WERI-Rb-1 (cell line): Measurements from ENCODE around the gene HLTF.
A peak's percentile ranks its signal among the peaks of the same experiment; 100 is the strongest.

ENCODE experiments used
- DNase-seq: peaks from one replicate; pipeline ENCODE4 v3.0.0-alpha.2; 2020
- H3K27ac ChIP-seq: fragments of 250-450 bp; sonication (Bioruptor Pico); 2 replicates; pipeline ENCODE4 v1.5.1; 2020; ENCODE audit warnings: mild to moderate bottlenecking, moderate library complexity
- H3K27me3 ChIP-seq: fragments of 250-450 bp; sonication (Bioruptor Pico); 2 replicates; pipeline ENCODE4 v1.5.1; 2021; ENCODE audit warnings: mild to moderate bottlenecking, low read depth, moderate library complexity; ENCODE audit not compliant: insufficient read depth, severe bottlenecking
- H3K36me3 ChIP-seq: fragments of 250-450 bp; sonication (Bioruptor Pico); 2 replicates; pipeline ENCODE4 v1.5.1; 2020; ENCODE audit warnings: mild to moderate bottlenecking, moderate library complexity
- H3K4me3 ChIP-seq: 2 replicates; pipeline ENCODE4 v1.5.1; 2011; ENCODE audit warnings: low read depth, mild to moderate bottlenecking, control low read depth, low read length
- H3K9me3 ChIP-seq: fragments of 250-450 bp; sonication (Bioruptor Pico); 2 replicates; pipeline ENCODE4 v1.5.1; 2021; ENCODE audit warnings: mild to moderate bottlenecking, moderate library complexity; ENCODE audit not compliant: severe bottlenecking
- CTCF ChIP-seq: IDR thresholded peaks from 2 replicates; pipeline ENCODE4 v1.5.1; 2011; ENCODE audit warnings: low read depth, mild to moderate bottlenecking, control low read depth, inconsistent platforms, low read length

HLTF gene

GRCh38 chr3:149086232-149086988 is at the start of gene HLTF:
TSS of gene HLTF (minus strand) at chr3:149086533. CDS start at chr3:149086336, 197 bp downstream.
- H3K36me3 ChIP-seq: peaks cover 8% of the 10 kb centered on the region
- peak within 1 kb of the TSS; percentile 83 for H3K27ac ChIP-seq
- peak within 1 kb of the TSS; percentile 61 for H3K4me3 ChIP-seq
- TF ChIP-seq CTCF: no peak
- peak; percentile 91 for DNase-seq
- peaks cover 5% of the 10 kb centered on the region for H3K9me3 ChIP-seq
- H3K27me3 ChIP-seq: no peaks in the 10 kb centered on the region

GRCh38 chr3:149134575-149134974 is 48.2 kb upstream of the HLTF start:
- no peak overlapping the region for H3K4me3 ChIP-seq
- no peak overlapping the region for H3K27ac ChIP-seq
- no peak for DNase-seq

GRCh38 chr3:149131589-149131988 is 45.3 kb upstream of the HLTF start:
- H3K4me3 ChIP-seq: no peak overlapping the region

More at GRCh38 chr3:149134575-149134974, 48.2 kb upstream of the HLTF start:
- no peaks in the 10 kb centered on the region for H3K9me3 ChIP-seq
- no peak for TF ChIP-seq CTCF
- no peaks in the 10 kb centered on the region for H3K27me3 ChIP-seq
- H3K36me3 ChIP-seq: no peaks in the 10 kb centered on the region; the same call in 1 of the 2 replicates

GRCh38 chr3:149129326-149130205 is 43.2 kb upstream of the HLTF start, which contains the start of gene HPS3:
TSS of gene HPS3 (plus strand) at chr3:149129638. CDS start at chr3:149129724, 86 bp downstream.
- Histone ChIP-seq H3K9me3 (no peaks in the 10 kb centered on the region), H3K27ac (peak within 1 kb of the TSS; percentile 58), H3K27me3 (no peaks in the 10 kb centered on the region), H3K4me3 (peak within 1 kb of the TSS; percentile 79), H3K36me3 (no peaks in the 10 kb centered on the region; the same call in 1 of the 2 replicates)
- peak; percentile 89 for DNase-seq
- TF ChIP-seq CTCF: no peak

More at GRCh38 chr3:149131589-149131988, 45.3 kb upstream of the HLTF start:
- no peak for TF ChIP-seq CTCF
- no peak for DNase-seq
- no peaks in the 10 kb centered on the region; the same call in 1 of the 2 replicates for H3K36me3 ChIP-seq
- H3K9me3 ChIP-seq: no peaks in the 10 kb centered on the region
- no peak overlapping the region for H3K27ac ChIP-seq
- H3K27me3 ChIP-seq: no peaks in the 10 kb centered on the region

- no peak for TF ChIP-seq CTCF
- no peak for DNase-seq
- H3K27me3 ChIP-seq: no peaks in the 10 kb centered on the region
- peak overlapping the region; percentile 8 for H3K27ac ChIP-seq
- H3K4me3 ChIP-seq: peak overlapping the region; percentile 79
- H3K9me3 ChIP-seq: no peaks in the 10 kb centered on the region
- H3K36me3 ChIP-seq: no peaks in the 10 kb centered on the region; the same call in 1 of the 2 replicates
These were observed 42.5 kb upstream of the HLTF start for GRCh38 chr3:149128821-149129220.
